ENCODE data around the gene BAIAP3.

The BAIAP3 gene

GRCh38 chr16:1300664-1301476, 32.6 kb upstream of the BAIAP3 start:
- DNase-seq = peak; percentile 65

- no peak for DNase-seq
Measured at GRCh38 chr16:1301562-1301961, 31.9 kb upstream of the BAIAP3 start.

GRCh38 chr16:1305823-1306222, 27.6 kb upstream of the BAIAP3 start:
- no peak for DNase-seq

GRCh38 chr16:1306334-1306733, 27.1 kb upstream of the BAIAP3 start:
- no peak for DNase-seq

- no peak for DNase-seq
Measured at GRCh38 chr16:1308036-1308976, 25.1 kb upstream of the BAIAP3 start.

- peak; percentile 94 for DNase-seq
Measured at GRCh38 chr16:1308977-1309885, 24.2 kb upstream of the BAIAP3 start, which contains the start of gene UBE2I. TSS of gene UBE2I (plus strand) at chr16:1309636. CDS start at chr16:1314031, 4,395 bp downstream.

GRCh38 chr16:1309888-1310831, 23.3 kb upstream of the BAIAP3 start:
- peak; percentile 62 for DNase-seq

GRCh38 chr16:1310832-1311200, 22.6 kb upstream of the BAIAP3 start:
- peak; percentile 17 for DNase-seq

- DNase-seq = no peak
Measured at GRCh38 chr16:1311212-1311737, 22.2 kb upstream of the BAIAP3 start.

GRCh38 chr16:1311738-1312466, 21.5 kb upstream of the BAIAP3 start:
- peak; percentile 56 for DNase-seq

GRCh38 chr16:1312467-1312816, 21.0 kb upstream of the BAIAP3 start:
- DNase-seq = no peak

GRCh38 chr16:1312903-1313302, 20.5 kb upstream of the BAIAP3 start:
- no peak for DNase-seq

- DNase-seq = no peak
Measured at GRCh38 chr16:1313721-1314369, 19.6 kb upstream of the BAIAP3 start.

- DNase-seq = no peak
Measured at GRCh38 chr16:1314399-1315068, 18.9 kb upstream of the BAIAP3 start.

GRCh38 chr16:1315081-1316032, 18.1 kb upstream of the BAIAP3 start:
- no peak for DNase-seq

- no peak for DNase-seq
Measured at GRCh38 chr16:1316033-1316405, 17.4 kb upstream of the BAIAP3 start.

GRCh38 chr16:1317479-1318267, 15.8 kb upstream of the BAIAP3 start:
- no peak for DNase-seq

- DNase-seq = no peak
Measured at GRCh38 chr16:1318268-1318545, 15.2 kb upstream of the BAIAP3 start.
